Stimulated activated CD4-positive, alpha-beta T cell treated with anti-CD3 and anti-CD28 coated beads, Interleukin-4, amount 100 ng/mL, for 4 hours (primary cell): Measurements from ENCODE around the gene RABL2B.
A peak's percentile ranks its signal among the peaks of the same experiment; 100 is the strongest.

Experiments used
- DNase-seq, 2 experiments: peaks; one replicate each; pipeline ENCODE4 v3.0.0-alpha.2; 2020

RABL2B gene

DNA sequence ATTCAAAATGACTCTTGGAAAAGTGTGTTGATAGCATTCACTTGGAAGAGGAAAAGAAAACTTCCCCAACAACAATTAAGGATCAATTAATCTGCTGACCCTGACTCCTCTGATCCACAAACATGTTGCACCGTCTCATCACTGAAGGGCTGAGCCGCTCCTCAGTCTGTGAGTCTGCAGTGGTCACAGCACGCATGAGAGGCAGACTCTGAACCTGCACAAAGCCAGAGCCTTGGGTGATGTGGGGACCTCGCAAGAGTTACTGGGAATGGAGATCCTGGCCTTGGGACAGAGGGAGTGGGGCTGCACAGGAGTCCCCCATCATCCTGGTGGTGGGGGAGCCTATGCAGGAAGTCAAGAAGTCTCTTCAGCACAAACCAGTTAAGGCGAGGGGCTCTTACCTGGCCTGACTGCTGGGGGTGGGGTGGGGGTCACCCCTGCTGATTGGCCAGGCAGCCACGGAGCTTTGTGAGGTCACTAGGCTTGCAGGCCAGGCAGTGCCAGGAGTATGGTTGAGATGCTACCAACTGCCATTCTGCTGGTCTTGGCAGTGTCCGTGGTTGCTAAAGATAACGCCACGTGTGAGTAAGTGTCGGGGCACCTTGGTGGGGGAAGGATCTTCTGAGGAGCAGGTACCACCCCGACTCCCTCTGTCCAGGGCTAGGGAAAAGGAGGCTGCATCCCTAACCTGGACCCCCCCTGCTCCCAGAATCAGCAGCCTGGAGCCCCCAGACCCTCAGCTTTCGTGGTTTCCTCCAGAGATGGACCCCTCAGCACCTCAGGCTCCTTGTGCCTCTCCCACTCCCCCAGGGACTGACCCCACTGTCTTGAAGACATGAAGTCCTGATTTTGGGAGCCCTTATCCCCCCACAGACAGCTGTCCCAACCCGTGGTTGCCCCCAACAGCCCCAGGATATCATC lies 45.4 kb downstream of the RABL2B start, which contains the start of gene ACR:
Gene ACR, plus strand, starts transcription at position 477 of the 921 bp plus-strand sequence. Its CDS starts 32 bp downstream, at position 509.
- no peak for DNase-seq

DNA sequence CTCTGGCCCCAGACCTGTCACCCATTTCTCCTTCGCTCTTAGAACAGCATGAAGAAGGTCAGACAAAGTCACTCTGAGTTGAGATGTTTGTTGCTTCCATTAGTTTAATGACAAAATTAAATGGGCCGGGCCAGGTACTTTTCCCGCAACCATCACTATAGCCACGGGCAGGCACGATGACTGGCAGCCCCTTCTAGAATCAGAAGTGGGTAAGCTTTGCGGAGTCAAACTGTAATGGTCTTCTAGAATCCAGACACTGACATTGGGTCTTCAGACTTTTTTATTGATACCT lies 47.8 kb downstream of the RABL2B start:
- no peak for DNase-seq

DNA sequence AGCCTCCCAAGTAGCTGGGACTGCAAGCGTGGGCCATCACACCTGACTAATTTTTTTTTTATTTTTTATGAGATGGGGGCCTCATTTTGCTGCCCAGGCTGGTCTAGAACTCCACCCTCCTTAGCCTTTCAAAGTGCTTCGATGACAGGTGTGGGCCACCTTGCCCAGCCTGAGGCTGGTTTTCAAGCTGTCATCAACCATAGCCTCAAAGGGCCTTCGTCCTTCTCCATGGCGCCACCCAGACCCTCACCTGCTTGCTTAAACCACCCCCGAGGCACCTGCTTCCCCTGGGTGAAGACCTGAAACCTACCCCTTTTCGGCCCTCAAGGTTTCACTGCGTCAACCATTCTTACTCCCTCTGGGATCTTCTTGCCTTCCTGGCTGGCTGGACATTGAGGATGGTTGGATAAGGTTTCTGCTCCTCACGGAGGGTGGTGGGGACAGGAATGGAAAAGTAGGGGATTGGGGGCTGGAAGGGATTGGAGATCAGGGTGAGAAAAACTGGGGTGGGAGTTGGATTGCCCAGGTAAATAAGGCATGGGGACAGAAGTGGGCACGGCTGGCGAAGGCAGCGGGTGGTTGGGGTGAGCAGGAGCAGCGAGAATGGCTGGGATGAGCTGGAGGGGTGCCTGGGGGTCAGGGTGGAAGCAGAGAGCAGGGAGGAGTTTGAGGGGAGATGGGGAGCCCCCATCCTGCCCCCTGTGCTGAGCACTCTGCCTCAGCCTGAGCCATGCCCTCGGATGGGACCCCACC lies 48.3 kb downstream of the RABL2B start:
- no peak for DNase-seq

DNA sequence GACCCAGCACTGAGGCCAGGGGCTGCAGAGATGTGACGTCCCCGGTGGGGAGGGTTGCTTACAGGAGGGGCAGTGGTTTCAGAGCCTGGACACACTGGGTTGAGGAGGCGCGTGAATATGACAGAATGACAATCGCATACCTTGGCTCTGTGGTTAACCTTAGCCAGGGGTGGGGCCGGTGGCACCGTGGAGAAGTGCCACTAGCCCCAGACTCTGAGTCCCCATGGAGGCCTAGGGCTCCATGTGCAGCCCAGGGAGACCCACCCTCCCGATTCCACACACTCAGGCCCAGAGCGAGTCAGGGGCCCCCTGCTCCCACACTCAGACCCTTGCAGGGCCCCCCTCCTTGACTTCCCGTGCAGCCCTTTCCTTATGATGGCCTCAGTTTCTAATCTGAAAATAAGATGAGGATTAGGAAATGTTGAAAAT lies 49.1 kb downstream of the RABL2B start:
- no peak for DNase-seq

DNA sequence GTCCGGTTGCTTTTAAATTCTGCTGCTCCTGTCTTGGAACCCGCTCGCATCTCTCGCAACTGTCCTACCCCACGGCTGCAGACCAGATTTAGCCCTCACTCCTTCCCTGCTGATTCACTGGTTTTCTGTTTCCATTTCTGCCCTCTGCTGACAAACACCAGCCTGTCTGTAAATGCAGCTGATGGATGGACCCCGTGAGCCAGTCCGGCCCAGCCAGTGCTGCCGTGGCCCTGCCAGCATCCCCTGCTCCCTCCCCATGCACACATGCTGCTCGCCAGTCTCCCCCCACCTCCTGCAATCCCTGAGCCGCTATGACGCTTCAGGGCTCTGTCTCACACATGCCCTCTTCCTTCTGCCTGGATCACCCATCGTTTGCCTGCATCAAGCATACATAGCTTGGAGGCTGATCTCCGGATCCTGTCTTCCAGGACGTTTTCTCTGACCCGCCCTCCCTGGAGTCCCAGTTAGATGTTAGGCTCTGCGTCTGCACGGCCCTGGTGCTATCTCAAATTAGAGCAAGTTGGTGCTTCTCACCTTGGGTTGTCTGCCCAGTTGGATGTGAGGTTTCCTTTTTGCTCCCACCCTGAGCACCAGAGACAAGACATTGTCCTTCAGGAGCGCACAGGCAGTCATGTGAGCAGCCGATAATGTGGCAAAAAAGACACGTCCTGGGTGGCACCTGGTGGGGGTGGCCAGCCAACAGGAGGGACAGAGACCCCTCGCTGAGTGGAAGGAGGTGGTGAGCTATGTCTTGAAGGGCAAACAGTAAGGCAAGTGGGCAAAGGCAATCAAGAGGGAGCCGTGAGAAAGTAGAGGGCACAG lies 49.7 kb downstream of the RABL2B start:
- DNase-seq = no peak

DNA sequence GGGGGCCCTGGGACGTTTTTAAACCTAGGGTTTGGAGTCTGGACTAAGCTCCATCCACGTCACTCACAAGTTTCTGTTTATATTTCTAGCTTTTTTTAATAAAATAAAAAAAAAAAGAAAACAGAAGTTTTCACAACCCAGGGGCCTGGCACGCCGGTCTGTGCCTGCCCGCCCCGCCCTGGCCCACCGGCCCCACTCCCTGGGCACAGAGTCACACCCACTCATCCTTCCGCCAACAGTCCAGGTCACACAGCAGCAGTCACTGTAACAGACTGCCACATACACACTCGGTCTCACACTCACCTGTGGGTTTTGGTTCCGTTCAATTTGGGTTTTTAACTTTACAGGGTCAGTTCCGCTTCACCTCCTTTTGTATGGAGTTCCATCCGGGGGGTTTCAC lies 50.8 kb downstream of the RABL2B start:
- no peak for DNase-seq

DNA sequence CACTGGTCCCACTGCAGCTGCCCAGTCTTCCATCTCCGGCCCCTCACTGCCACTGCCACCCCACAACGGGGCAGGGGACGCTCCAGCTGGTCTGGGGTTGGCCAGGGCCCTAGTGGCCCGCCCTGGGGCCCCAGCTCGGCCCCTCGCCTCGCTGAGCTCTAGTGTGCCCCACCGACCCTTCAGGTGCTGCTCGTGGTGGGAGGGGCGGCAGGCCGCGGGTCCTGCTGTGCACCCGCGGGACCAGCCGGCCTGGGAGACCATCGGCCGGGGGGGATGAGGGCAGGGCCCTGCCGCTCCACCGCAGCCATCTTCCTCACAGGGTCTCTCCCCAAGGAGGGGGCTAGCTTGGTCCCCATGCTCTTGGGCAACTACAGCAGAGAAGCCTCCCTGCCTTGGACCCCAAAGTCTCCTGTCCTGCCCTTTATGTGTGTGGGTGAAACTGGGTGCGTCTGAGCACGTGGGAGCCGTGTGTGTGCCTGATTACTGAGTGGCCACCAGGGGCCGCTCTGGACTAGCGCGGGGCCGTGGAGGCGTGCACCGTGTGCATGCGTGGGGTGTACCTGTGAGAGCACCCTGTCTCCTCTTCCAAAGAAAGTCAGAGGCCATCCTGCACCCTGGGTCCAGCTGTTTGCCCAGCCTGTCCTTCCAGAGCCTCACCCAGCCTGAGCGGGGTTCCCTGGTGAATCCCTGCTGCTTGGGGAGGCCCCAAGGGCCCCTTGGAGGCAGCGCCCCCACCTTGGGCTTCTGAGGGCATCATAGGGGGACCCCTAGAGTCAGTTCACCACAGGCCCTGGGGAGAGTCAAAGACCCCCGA lies 51.4 kb downstream of the RABL2B start:
- DNase-seq = peak; percentile 50 to 54

DNA sequence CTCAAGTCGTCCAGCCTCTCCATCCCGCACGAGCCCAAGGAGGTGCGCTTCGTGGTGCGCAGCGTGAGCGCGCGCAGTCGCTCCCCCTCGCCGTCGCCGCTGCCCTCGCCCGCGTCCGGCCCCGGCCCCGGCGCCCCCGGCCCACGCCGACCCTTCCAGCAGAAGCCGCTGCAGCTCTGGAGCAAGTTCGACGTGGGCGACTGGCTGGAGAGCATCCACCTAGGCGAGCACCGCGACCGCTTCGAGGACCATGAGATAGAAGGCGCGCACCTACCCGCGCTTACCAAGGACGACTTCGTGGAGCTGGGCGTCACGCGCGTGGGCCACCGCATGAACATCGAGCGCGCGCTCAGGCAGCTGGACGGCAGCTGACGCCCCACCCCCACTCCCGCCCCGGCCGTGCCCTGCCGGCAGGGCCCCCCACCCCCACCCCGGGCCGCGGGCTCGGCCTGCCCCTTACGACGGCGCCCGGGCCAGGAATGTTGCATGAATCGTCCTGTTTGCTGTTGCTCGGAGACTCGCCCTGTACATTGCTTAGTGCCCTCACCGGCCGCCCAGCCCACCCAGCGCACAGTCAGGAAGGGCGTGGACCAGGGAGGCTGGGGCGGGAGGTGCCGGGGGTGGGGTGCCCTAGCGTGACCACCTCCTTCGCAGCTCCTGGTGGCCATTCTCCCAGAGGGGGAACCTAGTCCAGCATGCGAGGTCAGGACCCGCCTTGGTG lies 52.3 kb downstream of the RABL2B start:
- DNase-seq = no peak

DNA sequence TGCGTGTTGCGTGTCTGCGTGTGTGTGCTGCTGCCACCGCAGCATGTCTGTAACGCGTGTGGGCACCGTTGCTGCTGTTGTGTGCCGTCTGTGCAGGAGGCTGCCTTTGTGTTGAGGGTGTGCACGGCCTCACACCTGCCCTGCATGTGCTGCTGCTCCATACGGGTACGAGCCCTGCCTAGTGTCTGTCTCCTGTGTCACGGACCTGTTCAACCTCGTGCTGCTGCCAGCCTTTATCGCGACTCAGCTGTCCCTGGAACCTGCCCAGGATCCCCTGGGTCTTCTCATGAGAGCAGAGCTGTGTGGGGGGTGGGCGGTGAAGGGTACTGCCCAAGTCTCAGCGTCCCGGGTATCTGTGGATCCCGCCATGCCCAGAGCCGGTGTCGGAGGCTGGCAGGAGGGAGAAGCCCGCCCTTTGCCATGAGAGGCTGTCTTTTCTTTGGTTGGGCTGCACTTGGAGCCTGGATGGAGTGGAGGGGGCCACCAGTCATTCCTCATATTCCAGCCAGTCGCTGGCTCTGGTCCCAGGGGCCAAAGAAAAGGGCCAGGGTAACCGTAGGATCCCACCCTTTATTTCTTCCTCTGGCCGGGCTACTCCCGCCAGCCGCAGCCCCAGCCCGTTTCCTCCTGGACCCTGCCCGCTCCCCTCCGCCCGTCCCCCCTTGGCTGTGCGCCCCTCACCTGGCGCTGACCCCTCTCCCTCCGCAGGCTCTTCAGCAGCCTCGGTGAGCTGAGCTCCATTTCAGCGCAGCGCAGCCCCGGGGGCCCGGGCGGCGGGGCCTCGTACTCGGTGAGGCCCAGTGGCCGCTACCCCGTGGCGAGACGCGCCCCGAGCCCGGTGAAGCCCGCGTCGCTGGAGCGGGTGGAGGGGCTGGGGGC lies 53.2 kb downstream of the RABL2B start:
- DNase-seq = no peak

DNA sequence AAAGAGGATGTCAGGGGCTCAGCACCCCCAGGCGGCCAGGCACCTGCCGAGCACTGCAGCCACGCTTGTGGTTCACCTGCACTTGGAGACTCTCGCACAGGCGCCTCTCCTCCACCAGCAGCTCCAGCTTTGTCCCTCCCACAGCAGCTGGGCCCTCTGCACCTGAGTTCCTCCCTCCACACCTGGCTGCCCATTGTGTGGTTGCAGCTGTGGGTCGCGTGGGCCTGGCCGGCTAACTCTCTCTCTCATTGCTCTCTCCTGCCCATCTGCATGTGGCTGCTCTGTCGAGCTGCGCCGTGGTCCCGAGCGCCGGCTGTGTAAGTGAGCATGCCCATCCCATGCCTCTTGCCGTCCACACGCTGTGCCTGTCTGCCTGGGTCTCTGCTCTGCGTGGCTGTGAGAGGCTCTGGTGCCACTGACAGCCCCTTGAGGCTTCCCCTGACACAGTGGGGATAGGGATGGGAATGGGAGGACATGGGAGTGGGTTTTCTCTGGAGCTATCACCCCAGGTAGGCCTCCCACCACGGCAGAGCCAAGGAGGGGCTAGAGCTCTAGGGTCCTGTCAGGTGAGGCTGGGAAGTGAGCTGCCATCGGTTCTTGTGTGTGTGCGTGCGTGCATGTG lies 53.9 kb downstream of the RABL2B start:
- no peak for DNase-seq

DNA sequence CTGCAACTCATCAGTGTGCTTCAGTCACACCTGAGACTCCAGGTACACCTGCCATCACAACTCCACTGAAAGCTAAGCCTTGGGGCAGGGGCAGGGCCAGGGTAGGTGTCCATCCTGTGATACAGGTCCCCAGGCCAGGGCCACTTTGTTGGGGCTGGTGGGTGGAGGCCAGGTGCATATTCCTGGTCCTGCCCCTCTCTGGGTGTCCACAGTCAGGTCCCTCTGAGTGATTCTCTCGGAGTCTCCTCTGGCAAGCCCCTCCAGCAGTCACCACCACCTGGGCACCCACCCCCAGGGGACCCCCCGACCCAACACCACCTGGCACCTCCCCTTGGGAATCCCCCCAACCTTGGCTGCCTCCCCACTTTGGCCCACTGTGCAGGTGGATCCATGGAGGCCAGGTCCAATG lies 54.9 kb downstream of the RABL2B start:
- DNase-seq = no peak

DNA sequence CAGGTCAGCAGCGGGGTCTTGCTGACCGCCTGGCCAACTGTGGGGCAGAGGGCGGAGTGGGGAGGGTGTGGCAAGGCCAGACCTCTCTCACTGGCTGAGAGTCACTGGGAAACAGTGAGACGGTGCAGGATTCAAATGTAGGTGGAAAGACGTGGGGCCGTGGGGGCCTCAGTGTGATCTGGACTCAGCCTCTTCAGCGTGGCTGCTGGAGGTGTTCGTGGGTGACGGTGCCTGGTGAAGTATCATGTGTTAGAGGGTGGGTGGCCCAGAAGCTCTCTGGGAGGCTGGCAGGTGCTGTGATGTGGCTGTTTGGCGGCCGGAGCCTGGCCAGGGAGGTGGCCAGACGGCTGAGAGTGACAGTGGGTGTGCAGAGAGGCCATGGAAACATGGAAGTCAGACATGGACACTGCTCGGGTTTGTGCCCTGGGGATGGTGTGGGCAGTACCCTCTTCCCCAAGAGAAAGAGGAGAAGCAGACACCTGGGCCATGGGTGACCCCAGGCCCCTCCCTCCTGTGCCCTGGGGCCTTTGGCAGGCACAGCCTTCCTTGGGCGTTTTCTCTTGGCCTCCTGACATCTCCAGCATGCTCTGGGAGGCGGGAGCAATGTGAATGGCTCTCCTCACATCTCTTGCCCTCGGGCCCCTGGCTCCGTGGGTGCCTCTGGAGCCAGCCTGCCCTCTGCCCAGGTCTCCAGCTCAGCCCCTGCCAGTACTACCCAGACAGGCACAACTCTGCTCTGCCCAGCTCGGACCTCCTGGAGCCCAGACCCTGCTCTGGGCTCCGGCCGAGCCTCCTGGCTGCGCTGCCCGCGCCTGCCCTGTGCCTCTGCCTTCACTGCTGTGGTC lies 55.5 kb downstream of the RABL2B start:
- DNase-seq = no peak

DNA sequence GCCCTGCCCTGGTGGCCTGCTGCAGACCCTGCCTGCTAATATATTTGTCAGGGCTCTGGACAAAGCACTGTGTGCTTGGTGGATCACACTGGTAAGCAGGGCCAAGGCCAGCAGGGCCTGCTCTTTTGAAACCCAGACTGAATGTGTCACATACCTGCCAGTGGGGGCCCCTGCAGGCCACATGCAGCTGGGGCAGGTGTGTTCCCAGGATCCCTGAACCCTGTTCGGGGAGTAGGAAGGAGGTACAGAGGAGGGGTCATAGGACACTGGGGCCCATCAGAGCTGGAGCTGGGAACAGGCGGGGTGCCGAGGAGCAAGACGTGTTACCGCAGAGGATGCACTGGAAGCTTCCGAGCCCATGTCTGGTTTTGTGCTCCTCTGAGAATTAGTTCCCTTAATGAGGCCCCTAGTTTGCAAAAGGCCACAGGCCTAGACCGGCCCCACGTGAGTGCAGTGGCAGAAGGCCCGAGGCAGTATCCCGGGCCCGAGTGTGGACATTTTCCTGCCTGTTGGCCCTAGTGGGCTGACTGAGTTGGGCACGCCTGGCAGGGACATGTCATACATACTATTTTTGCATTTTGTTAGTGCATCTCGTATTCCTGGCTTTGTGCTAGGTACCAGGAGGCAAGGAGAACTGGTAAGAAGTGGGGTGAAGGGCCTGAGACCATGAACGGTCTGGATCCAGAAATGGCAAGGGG lies 56.6 kb downstream of the RABL2B start:
- DNase-seq = no peak

DNA sequence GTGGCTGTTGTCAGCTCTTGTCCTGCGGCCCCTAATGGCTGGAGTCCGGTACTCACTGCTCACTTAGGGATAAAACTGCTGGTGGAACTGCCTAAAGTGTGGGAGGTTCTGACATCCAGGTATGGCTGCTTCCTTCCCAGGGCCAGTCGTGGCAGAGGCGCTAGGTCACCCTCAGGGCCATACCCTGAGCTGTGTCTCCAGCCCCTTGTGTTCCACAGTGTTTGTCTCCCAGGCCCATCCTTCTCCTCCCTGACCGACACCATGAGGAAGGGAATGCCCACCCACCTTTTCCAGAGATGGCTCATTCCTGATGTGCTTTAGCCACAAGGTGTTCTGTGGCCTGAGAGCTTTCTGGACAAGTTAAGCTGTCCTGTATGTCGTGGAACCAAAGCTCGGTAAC lies 57.8 kb downstream of the RABL2B start:
- no peak for DNase-seq

DNA sequence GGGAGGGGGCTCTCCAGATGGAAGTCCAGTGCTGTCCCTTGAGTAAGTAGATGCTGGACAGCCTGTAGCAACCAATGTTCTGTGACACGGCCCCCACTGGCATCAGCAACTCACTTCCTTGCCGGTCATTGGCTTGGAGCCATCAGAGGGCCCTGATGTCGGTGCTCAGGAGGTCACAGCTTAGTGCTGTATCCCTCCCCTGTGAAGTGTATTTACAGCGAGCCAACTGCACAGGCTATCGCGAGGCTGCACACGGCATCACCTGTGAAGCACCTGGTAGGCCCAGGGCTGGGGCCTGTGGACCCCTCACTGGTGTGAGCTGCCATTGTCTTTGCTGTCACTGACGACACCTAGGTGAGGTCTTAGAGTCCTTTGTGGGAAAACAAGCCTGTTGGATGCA lies 58.8 kb downstream of the RABL2B start:
- DNase-seq = no peak

DNA sequence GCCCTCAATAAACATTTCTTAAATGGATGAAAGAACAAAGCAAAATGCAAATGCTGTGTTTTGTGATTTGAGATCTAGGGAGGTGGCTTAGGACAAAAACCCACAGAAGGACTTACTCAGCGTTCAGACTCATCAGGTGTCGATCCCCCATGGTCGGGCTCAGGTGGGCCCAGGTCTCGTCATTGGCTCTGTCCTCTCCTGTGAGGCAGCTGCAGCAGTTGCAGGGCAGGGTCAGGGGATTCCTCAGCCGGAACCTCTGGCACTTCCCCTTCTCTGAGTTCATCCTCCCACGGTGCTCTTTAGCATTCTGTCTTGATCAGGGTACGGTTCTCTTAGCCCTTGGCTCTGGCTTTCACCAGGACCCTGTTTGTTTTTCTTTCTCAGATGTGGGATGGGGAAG lies 59.4 kb downstream of the RABL2B start:
- no peak for DNase-seq

DNA sequence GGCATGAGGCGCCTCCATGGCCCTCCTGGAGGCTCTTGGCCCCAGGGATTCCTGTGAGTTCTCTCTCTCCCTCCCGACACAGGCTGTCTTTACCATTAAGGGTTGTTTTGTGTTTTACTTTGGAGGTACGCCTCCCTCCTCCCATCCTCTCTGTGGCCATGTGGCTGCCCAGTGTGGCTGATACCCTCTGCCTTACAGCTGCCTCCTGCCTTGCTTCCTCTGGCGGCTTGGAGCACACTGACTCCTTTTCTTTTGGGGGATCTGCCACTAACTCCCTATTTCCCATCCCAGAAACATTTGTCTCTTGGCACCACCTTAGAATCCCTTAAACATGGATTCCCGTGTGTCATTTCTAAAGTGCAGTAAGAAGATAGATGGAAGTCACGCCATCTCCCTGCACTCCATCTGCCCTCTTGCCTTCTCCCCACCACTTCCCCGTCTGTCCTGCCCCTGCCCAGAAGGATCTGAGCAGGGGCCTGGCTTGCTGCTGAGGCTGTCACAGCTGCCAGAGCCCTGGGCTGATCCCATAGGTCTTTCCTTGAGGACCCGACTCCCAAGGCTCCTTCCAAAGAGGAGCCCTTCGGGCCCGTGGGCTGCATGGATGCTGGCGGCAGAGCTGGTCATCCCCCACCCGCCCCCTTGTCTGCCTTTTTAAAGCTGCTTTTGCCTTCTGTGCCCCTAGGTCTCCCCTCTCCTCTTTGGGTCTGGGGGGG lies 60.6 kb downstream of the RABL2B start:
- no peak for DNase-seq
